Nephron progenitor cell (in vitro differentiated cells): ENCODE results near the gene FANCD2.
"Not testable (repeated sequence)": the region's sequence is repeated elsewhere in the genome, so short reads cannot be mapped to it uniquely, and the experiment has no call there.

ENCODE experiments used
- DNase-seq: peaks from one replicate; pipeline ENCODE4 v3.0.0; 2021
- H3K27ac Mint-ChIP-seq: 2 replicates; pipeline ENCODE4 v1.8.0; 2021; ENCODE audit warnings: mild to moderate bottlenecking, moderate library complexity, mixed read lengths
- H3K27me3 Mint-ChIP-seq: 2 replicates; pipeline ENCODE4 v1.8.0; 2021; ENCODE audit warnings: mild to moderate bottlenecking, low read depth, mixed read lengths; ENCODE audit not compliant: poor library complexity
- H3K36me3 Mint-ChIP-seq: 2 replicates; pipeline ENCODE4 v1.8.0; 2021; ENCODE audit warnings: low read depth, mixed read lengths
- H3K4me1 Mint-ChIP-seq: 2 replicates; pipeline ENCODE4 v1.8.0; 2021; ENCODE audit warnings: mixed read lengths
- H3K4me3 Mint-ChIP-seq: 2 replicates; pipeline ENCODE4 v1.8.0; 2021; ENCODE audit warnings: mild to moderate bottlenecking, moderate library complexity, mixed read lengths
- H3K9me3 Mint-ChIP-seq: 2 replicates; pipeline ENCODE4 v1.8.0; 2021; ENCODE audit warnings: mild to moderate bottlenecking, moderate library complexity, mixed read lengths
- CTCF ChIP-seq: fragments of 200-600 bp; sonication (generic); IDR thresholded peaks from 2 replicates; pipeline ENCODE4 v1.5.0; 2021; ENCODE audit warnings: antibody characterized with exemption

The FANCD2 gene

GRCh38 chr3:10010878-10011465 lies 15.3 kb upstream of the FANCD2 start:
- H3K9me3 Mint-ChIP-seq = no peaks in the 10 kb centered on the region
- no peaks in the 10 kb centered on the region for H3K36me3 Mint-ChIP-seq
- no peak for TF ChIP-seq CTCF
- peaks cover 35% of the 10 kb centered on the region for H3K4me1 Mint-ChIP-seq
- peak; percentile 99 for DNase-seq
- H3K4me3 Mint-ChIP-seq = peak overlapping the region; percentile 77
- H3K27me3 Mint-ChIP-seq = peaks cover 3% of the 10 kb centered on the region
- H3K27ac Mint-ChIP-seq = no peak overlapping the region

GRCh38 chr3:10011631-10012030 lies 14.6 kb upstream of the FANCD2 start:
- TF ChIP-seq CTCF = no peak
- peaks cover 3% of the 10 kb centered on the region for H3K27me3 Mint-ChIP-seq
- H3K4me3 Mint-ChIP-seq = peak overlapping the region; percentile 40
- DNase-seq = no peak
- H3K27ac Mint-ChIP-seq = no peak overlapping the region
- no peaks in the 10 kb centered on the region for H3K36me3 Mint-ChIP-seq
- peaks cover 35% of the 10 kb centered on the region for H3K4me1 Mint-ChIP-seq
- H3K9me3 Mint-ChIP-seq = no peaks in the 10 kb centered on the region

GRCh38 chr3:10012106-10012505 lies 14.1 kb upstream of the FANCD2 start:
- H3K9me3 Mint-ChIP-seq = no peaks in the 10 kb centered on the region
- H3K27ac Mint-ChIP-seq = no peak overlapping the region
- H3K4me3 Mint-ChIP-seq = peak overlapping the region; percentile 40
- peaks cover 35% of the 10 kb centered on the region for H3K4me1 Mint-ChIP-seq
- TF ChIP-seq CTCF = no peak
- DNase-seq = no peak
- H3K36me3 Mint-ChIP-seq = no peaks in the 10 kb centered on the region
- peaks cover 3% of the 10 kb centered on the region for H3K27me3 Mint-ChIP-seq

GRCh38 chr3:10015461-10015904 lies 10.8 kb upstream of the FANCD2 start:
- Mint-ChIP-seq H3K4me1 (peaks cover 14% of the 10 kb centered on the region), H3K27ac (no peak overlapping the region), H3K36me3 (no peaks in the 10 kb centered on the region), H3K4me3 (no peak overlapping the region), H3K27me3 (peaks cover 3% of the 10 kb centered on the region), H3K9me3 (no peaks in the 10 kb centered on the region)
- TF ChIP-seq CTCF = no peak
- no peak for DNase-seq

GRCh38 chr3:10017636-10018292 lies 8.5 kb upstream of the FANCD2 start:
- no peaks in the 10 kb centered on the region for H3K36me3 Mint-ChIP-seq
- no peak overlapping the region for H3K27ac Mint-ChIP-seq
- no peak overlapping the region for H3K4me3 Mint-ChIP-seq
- H3K9me3 Mint-ChIP-seq = no peaks in the 10 kb centered on the region
- no peaks in the 10 kb centered on the region for H3K27me3 Mint-ChIP-seq
- DNase-seq = no peak
- H3K4me1 Mint-ChIP-seq = peaks cover 6% of the 10 kb centered on the region
- TF ChIP-seq CTCF = no peak

- H3K4me1 Mint-ChIP-seq = peaks cover 13% of the 10 kb centered on the region
Measured at GRCh38 chr3:10018806-10019205, 7.4 kb upstream of the FANCD2 start.

More at GRCh38 chr3:10018806-10019205, 7.4 kb upstream of the FANCD2 start:
- DNase-seq, H3K27me3 Mint-ChIP-seq, H3K9me3 Mint-ChIP-seq, H3K36me3 Mint-ChIP-seq, H3K27ac Mint-ChIP-seq, H3K4me3 Mint-ChIP-seq: not testable (repeated sequence)
